ENCODE measurements around the gene LRRC4C. TPM values are rescaled to one million over a fixed set of nuclear protein-coding genes. Genes with fewer than 3 reads are reported as not detected.

Gene LRRC4C
- polyA plus RNA-seq, 1 donor: 1.2 TPM

GRCh38 chr11:41323446-41323845 lies 136.0 kb downstream of the LRRC4C start:
- peak; percentile 65 for DNase-seq

GRCh38 chr11:41320653-41321052 lies 138.8 kb downstream of the LRRC4C start:
- DNase-seq: peak; percentile 59

GRCh38 chr11:41320238-41320637 lies 139.2 kb downstream of the LRRC4C start:
- peak; percentile 9 for DNase-seq

- no peak for DNase-seq
Measured at GRCh38 chr11:41319434-41319833, 140.0 kb downstream of the LRRC4C start.

GRCh38 chr11:41316751-41317150 lies 142.7 kb downstream of the LRRC4C start:
- DNase-seq: no peak

- DNase-seq: no peak
Measured at GRCh38 chr11:41313226-41313625, 146.2 kb downstream of the LRRC4C start.

GRCh38 chr11:41309716-41310115 lies 149.7 kb downstream of the LRRC4C start:
- no peak for DNase-seq

- no peak for DNase-seq
Measured at GRCh38 chr11:41309111-41309522, 150.3 kb downstream of the LRRC4C start.

GRCh38 chr11:41308286-41308685 lies 151.2 kb downstream of the LRRC4C start:
- no peak for DNase-seq

GRCh38 chr11:41307296-41308080 lies 152.0 kb downstream of the LRRC4C start:
- no peak for DNase-seq

- no peak for DNase-seq
Measured at GRCh38 chr11:41306431-41306830, 153.0 kb downstream of the LRRC4C start.

- DNase-seq: no peak
Measured at GRCh38 chr11:41301023-41301422, 158.4 kb downstream of the LRRC4C start.

- DNase-seq: no peak
Measured at GRCh38 chr11:41289408-41289807, 170.0 kb downstream of the LRRC4C start.

GRCh38 chr11:41286751-41287150 lies 172.7 kb downstream of the LRRC4C start:
- no peak for DNase-seq

GRCh38 chr11:41284354-41284753 lies 175.1 kb downstream of the LRRC4C start:
- DNase-seq: no peak

- DNase-seq: no peak
Measured at GRCh38 chr11:41283191-41283930, 176.1 kb downstream of the LRRC4C start.

GRCh38 chr11:41282395-41282794 lies 177.1 kb downstream of the LRRC4C start:
- peak; percentile 77 for DNase-seq

GRCh38 chr11:41281131-41281742 lies 178.2 kb downstream of the LRRC4C start:
- no peak for DNase-seq

- no peak for DNase-seq
Measured at GRCh38 chr11:41274831-41275230, 184.6 kb downstream of the LRRC4C start.

- no peak for DNase-seq
Measured at GRCh38 chr11:41273908-41274307, 185.5 kb downstream of the LRRC4C start.

GRCh38 chr11:41267451-41267850 lies 192.0 kb downstream of the LRRC4C start:
- DNase-seq: no peak

- no peak for DNase-seq
Measured at GRCh38 chr11:41256041-41256440, 203.4 kb downstream of the LRRC4C start.

- DNase-seq: peak; percentile 2
Measured at GRCh38 chr11:41254966-41255365, 204.5 kb downstream of the LRRC4C start.

Data from hindlimb muscle (tissue), 1 donor.